Tibial nerve (tissue), 4 donors: ENCODE data around the gene RPS25. TPM values are rescaled to one million over a fixed set of nuclear protein-coding genes. Genes with fewer than 3 reads are reported as not detected.
"Not testable (repeated sequence)": the region's sequence is repeated elsewhere in the genome, so short reads cannot be mapped to it uniquely, and the experiment has no call there.

Experiments used
- DNase-seq, 2 donors: peaks; one replicate each; pipeline ENCODE4 v3.0.0-alpha.2; 2019; ENCODE audit warnings: low spot score in 2 of 2
- H3K27ac ChIP-seq, 4 donors: fragments of 200-600 bp; sonication (generic) in 3 of 4; one replicate each; pipeline ENCODE4 v1.5.1; 2017 to 2019; ENCODE audit warnings: mild to moderate bottlenecking in 1 of 4
- H3K27me3 ChIP-seq, 2 donors: fragments of 200-600 bp; sonication (generic) in 1 of 2; one replicate each; pipeline versions ENCODE4 v1.5.1 to v1.6.0; 2017 to 2019
- H3K36me3 ChIP-seq, 3 donors: fragments of 200-600 bp; sonication (generic); one replicate each; pipeline ENCODE4 v1.5.1; 2018 to 2019
- H3K4me1 ChIP-seq, 4 donors: fragments of 200-600 bp; sonication (generic) in 3 of 4; one replicate each; pipeline ENCODE4 v1.5.1; 2017 to 2019
- H3K4me3 ChIP-seq, 4 donors: fragments of 200-600 bp; sonication (generic) in 3 of 4; one replicate each; pipeline ENCODE4 v1.5.1; 2017 to 2019; ENCODE audit warnings: mild to moderate bottlenecking in 1 of 4, moderate library complexity in 1 of 4
- H3K9me3 ChIP-seq, 4 donors: fragments of 200-600 bp; sonication (generic) in 3 of 4; one replicate each; pipeline ENCODE4 v1.5.1; 2017 to 2019
- EP300 ChIP-seq, 2 donors: sonication (generic); formaldehyde crosslinking; IDR thresholded peaks; one replicate each; pipeline ENCODE4 v1.6.1; 2017; ENCODE audit warnings: antibody characterized with exemption in 2 of 2, mild to moderate bottlenecking in 1 of 2
- POLR2A ChIP-seq, 2 donors: fragments of 450-650 bp; IDR thresholded peaks; one replicate each; pipeline ENCODE4 v1.6.1; 2017; ENCODE audit warnings: antibody characterized with exemption in 2 of 2, mild to moderate bottlenecking in 2 of 2, moderate library complexity in 2 of 2
- WGBS, 2 donors: methylation state at CpG; one replicate each; pipeline ENCODE4 v1.1.5; 2018; 5-methylcytosine and 5-hydroxymethylcytosine counted together
- total RNA-seq, 4 donors: library from RNA; depleted of rRNA; stranded (reverse); fragments of >200 nt; gene quantifications; one replicate each; pipeline ENCODE4 v1.1.0, GENCODE V29; 2016
- TF ChIP-seq, protein P1 (sequence below), 5 experiments: fragments of 200-600 bp in 3 of 5; fragments of 450-650 bp in 2 of 5; sonication (generic) in 3 of 5; IDR thresholded peaks; one replicate each; pipeline ENCODE4 v1.5.1; 2016 to 2019; ENCODE audit warnings: antibody characterized with exemption in 5 of 5, mild to moderate bottlenecking in 3 of 5, moderate library complexity in 2 of 5

RPS25 gene
- total RNA-seq, 4 donors from 2014 or later = 1,034 to 1,871 (median 1,524) TPM

- no peak overlapping the region for H3K27ac ChIP-seq
- no peaks in the 10 kb centered on the region for H3K9me3 ChIP-seq
- 94 to 99% methylated on average over 3 of the region's 3 CpGs for WGBS, 2 donors
- TF ChIP-seq, protein P1, sequence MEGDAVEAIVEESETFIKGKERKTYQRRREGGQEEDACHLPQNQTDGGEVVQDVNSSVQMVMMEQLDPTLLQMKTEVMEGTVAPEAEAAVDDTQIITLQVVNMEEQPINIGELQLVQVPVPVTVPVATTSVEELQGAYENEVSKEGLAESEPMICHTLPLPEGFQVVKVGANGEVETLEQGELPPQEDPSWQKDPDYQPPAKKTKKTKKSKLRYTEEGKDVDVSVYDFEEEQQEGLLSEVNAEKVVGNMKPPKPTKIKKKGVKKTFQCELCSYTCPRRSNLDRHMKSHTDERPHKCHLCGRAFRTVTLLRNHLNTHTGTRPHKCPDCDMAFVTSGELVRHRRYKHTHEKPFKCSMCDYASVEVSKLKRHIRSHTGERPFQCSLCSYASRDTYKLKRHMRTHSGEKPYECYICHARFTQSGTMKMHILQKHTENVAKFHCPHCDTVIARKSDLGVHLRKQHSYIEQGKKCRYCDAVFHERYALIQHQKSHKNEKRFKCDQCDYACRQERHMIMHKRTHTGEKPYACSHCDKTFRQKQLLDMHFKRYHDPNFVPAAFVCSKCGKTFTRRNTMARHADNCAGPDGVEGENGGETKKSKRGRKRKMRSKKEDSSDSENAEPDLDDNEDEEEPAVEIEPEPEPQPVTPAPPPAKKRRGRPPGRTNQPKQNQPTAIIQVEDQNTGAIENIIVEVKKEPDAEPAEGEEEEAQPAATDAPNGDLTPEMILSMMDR (IDR thresholded peaks at IDR 0.05) = no peak
- TF ChIP-seq POLR2A (IDR thresholded peaks at IDR 0.05) (no peak), EP300 (IDR thresholded peaks at IDR 0.05) (no peak)
- H3K27me3 ChIP-seq = no peaks in the 10 kb centered on the region
- no peak for DNase-seq
- no peak overlapping the region for H3K4me3 ChIP-seq
- H3K36me3 ChIP-seq = no peaks in the 10 kb centered on the region
- peaks cover 0 to 36% (median 11%) of the 10 kb centered on the region in 4 donors for H3K4me1 ChIP-seq
These were observed 43.1 kb upstream of the RPS25 start for GRCh38 chr11:119061256-119061655.

DNA sequence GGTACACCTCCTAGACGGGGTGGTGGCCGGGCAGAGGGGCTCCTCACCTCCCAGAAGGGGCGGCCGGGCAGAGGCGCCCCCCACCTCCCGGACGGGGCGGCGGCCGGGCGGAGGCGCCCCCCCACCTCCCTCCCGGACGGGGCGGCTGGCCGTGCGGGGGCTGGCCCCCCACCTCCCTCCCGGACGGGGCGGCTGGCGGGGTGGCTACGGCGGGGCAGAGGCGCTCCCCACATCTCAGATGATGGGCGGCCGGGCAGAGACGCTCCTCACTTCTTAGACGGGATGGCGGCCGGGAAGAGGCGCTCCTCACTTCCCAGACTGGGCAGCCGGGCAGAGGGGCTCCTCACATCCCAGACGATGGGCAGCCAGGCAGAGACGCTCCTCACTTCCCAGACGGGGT, 41.0 kb upstream of the RPS25 start:
- H3K9me3 ChIP-seq, H3K4me3 ChIP-seq, H3K27me3 ChIP-seq, H3K27ac ChIP-seq, DNase-seq: not testable (repeated sequence)
- Histone ChIP-seq H3K4me1 (peaks cover 0 to 39% (median 15%) of the 10 kb centered on the region in 4 donors), H3K36me3 (peaks cover 0 to 12% (median 9%) of the 10 kb centered on the region in 3 donors)
- WGBS, 2 donors = 81 to 90% methylated on average over 13 to 17 of the region's 35 CpGs

GRCh38 chr11:119057000-119057769, 39.0 kb upstream of the RPS25 start, which contains the start of gene HYOU1:
TSS of gene HYOU1 (minus strand) at chr11:119057205. CDS start at chr11:119056160, 1,045 bp downstream.
- peak within 1 kb of the TSS; percentile 91 to 99 (median 96) for H3K4me3 ChIP-seq
- peaks cover 0 to 27% (median 15%) of the 10 kb centered on the region in 4 donors for H3K4me1 ChIP-seq
- DNase-seq = peak; percentile 99
- H3K36me3 ChIP-seq = peaks cover 0 to 32% (median 25%) of the 10 kb centered on the region in 3 donors
- 0 to 1% methylated on average over 28 to 31 of the region's 79 CpGs for WGBS, 2 donors
- peak within 1 kb of the TSS; percentile 83 to 96 (median 91) for H3K27ac ChIP-seq
- H3K9me3 ChIP-seq = no peaks in the 10 kb centered on the region
- H3K27me3 ChIP-seq = no peaks in the 10 kb centered on the region
- TF ChIP-seq, protein P1 (IDR thresholded peaks at IDR 0.05) = peak in 3 of 5 experiments; percentile 9 to 50 (median 14)
- TF ChIP-seq EP300 (IDR thresholded peaks at IDR 0.05) (peak; percentile 75 to 79), POLR2A (IDR thresholded peaks at IDR 0.05) (peak; percentile 69 to 75)

DNA sequence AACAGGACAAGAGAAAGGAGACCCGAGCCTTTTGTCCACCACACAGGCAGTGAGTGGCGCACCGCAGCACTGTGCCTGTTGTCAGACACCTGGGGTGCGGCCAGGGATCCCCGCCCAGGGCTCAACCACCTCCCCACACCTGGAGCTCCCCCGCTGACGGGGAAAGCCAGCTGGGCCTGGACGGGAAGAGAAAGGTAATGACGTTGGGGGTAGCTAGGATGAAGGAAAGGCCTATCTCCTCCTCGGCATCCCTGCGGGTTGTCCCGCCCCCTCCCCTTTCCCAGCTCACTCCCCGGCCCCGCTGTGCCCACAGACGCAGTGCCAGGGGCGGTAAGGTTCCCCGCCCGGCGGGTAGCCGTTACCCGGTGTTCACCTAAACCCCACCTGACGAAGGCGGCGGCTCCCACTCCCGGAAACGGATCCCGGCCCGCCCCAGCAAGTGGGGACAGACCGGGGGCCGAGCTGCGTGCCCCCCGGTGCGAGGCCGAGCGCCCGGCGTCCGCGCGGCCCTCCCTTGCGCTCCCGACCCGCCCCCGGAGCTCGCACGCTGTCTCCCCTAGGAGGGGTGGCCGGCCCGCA, 38.4 kb upstream of the RPS25 start:
- peak overlapping the region; percentile 91 to 99 (median 96) for H3K4me3 ChIP-seq
- TF ChIP-seq EP300 (IDR thresholded peaks at IDR 0.05) = no peak
- peak overlapping the region; percentile 78 to 96 (median 91) for H3K27ac ChIP-seq
- DNase-seq = no peak
- no peaks in the 10 kb centered on the region for H3K27me3 ChIP-seq
- H3K4me1 ChIP-seq = peaks cover 0 to 26% (median 15%) of the 10 kb centered on the region in 4 donors
- 0 to 1% methylated on average over 17 to 27 of the region's 48 CpGs for WGBS, 2 donors
- no peaks in the 10 kb centered on the region for H3K9me3 ChIP-seq
- peaks cover 0 to 38% (median 32%) of the 10 kb centered on the region in 3 donors for H3K36me3 ChIP-seq

- peaks cover 0 to 26% (median 15%) of the 10 kb centered on the region in 4 donors for H3K4me1 ChIP-seq
- H3K36me3 ChIP-seq = peaks cover 0 to 44% (median 37%) of the 10 kb centered on the region in 3 donors
- TF ChIP-seq, protein P1 (IDR thresholded peaks at IDR 0.05) = no peak
- TF ChIP-seq POLR2A (IDR thresholded peaks at IDR 0.05) = no peak
- no peak for DNase-seq
- peak overlapping the region; percentile 91 to 99 (median 96) for H3K4me3 ChIP-seq
- 29 to 30% methylated on average over 6 of the region's 6 CpGs for WGBS, 2 donors
- H3K9me3 ChIP-seq = no peaks in the 10 kb centered on the region
- no peaks in the 10 kb centered on the region for H3K27me3 ChIP-seq
- H3K27ac ChIP-seq = peak overlapping the region in 3 of 4 donors; percentile 91 to 96 (median 91)
These were observed 37.8 kb upstream of the RPS25 start for GRCh38 chr11:119055901-119056300.

DNA sequence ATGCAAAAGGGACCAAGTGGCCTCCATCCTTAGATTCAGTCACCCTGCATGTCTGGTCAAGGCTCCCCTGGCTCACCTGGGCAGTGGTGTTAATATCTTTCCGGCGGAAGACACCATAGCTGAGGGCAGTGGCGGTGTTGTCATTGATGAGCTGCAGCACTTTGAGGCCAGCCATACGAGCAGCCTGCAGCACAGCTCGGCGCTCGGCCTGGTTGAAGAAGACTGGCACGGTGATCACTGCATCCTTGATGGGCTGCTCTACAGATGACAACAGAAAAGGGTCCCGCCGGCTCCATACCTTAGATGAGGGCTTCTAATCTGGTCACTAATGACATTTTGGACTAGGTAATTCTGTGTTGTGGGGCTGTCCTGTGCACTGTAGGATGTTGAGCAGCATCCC, 36.3 kb upstream of the RPS25 start:
- WGBS, 2 donors = 88 to 92% methylated on average over 7 to 10 of the region's 10 CpGs
- TF ChIP-seq, protein P1 (IDR thresholded peaks at IDR 0.05) = no peak

More for the DNA sequence above, 36.3 kb upstream of the RPS25 start:
- Histone ChIP-seq H3K4me1 (peaks cover 0 to 26% (median 15%) of the 10 kb centered on the region in 4 donors), H3K27me3 (no peaks in the 10 kb centered on the region), H3K36me3 (peaks cover 0 to 58% (median 39%) of the 10 kb centered on the region in 3 donors), H3K9me3 (no peaks in the 10 kb centered on the region), H3K4me3 (no peak overlapping the region), H3K27ac (no peak overlapping the region)
- no peak for DNase-seq
